ENCODE results near the gene GOLGB1.

DNA sequence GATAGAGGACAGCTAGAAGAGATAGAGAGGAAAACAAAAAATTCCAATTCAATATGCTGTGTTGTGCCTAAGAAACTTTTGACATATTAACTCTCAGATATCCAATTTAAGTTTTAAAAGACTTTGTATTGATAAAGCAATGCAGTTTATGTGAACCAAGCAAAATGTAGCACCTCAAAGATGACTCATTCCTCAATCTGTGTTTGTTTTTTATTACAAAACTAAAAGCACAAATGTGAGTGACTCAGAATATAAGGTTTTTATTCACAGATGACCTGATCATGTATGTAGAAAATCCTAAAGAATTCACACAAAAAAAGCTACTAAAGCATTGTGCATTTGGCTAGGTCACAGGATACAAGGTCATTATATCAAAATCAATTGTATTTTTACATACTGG is 99.9 kb downstream of the GOLGB1 start:
- TF ChIP-seq, protein P1, sequence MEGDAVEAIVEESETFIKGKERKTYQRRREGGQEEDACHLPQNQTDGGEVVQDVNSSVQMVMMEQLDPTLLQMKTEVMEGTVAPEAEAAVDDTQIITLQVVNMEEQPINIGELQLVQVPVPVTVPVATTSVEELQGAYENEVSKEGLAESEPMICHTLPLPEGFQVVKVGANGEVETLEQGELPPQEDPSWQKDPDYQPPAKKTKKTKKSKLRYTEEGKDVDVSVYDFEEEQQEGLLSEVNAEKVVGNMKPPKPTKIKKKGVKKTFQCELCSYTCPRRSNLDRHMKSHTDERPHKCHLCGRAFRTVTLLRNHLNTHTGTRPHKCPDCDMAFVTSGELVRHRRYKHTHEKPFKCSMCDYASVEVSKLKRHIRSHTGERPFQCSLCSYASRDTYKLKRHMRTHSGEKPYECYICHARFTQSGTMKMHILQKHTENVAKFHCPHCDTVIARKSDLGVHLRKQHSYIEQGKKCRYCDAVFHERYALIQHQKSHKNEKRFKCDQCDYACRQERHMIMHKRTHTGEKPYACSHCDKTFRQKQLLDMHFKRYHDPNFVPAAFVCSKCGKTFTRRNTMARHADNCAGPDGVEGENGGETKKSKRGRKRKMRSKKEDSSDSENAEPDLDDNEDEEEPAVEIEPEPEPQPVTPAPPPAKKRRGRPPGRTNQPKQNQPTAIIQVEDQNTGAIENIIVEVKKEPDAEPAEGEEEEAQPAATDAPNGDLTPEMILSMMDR (IDR thresholded peaks at IDR 0.05), result no peak
- TF ChIP-seq POLR2AphosphoS5 (IDR thresholded peaks at IDR 0.05), result no peak
